ENCODE measurements around the gene NAT8. TPM values are rescaled to one million over a fixed set of nuclear protein-coding genes. Genes with fewer than 3 reads are reported as not detected.

The NAT8 gene
- total and polyA plus RNA-seq, 2 of the 13 experiments (the other 11 are each of a cell fraction or from before 2014, with no cell fraction given): 1.9 to 12.9 TPM

DNA sequence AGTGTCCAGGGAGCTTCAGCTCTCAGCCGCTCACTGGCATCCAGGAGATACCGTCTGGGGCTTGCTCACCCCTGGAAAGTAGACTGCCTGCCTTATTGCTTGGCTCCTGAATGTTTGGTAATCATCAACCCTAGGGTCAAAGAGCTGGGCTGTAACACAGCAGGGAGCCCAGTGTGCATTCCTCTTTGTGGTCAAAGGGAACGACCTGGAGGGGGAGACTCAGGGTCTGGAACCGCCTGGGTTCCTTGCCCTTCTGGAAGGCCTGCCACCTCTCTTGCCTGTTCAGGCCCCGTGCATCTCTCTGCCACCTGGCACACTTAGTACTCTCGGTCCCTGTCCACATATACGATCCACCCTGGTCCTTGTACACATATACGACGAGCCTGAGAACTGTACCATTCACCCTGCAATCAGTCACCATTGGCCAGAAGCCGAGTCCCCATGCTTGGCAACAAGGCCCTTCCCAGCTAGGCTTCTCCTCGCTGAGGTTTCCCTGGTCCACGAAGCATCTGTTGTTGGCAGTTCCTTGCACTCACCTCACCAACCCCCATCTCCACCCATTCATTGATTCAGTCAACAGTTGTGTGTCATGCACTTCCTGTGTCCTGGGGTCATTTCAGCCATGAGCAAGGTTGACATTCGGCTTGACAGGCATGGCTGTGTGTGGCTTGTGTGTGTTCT lies at the start of gene NAT8 (continued):
- TF ChIP-seq ZNF207 (IDR thresholded peaks at IDR 0.05; ENCODE audit: borderline replicate concordance): no peak
- TF ChIP-seq HOXA5 (CRISPR knock-in tag; IDR thresholded peaks at IDR 0.05): no peak
- peak; percentile 49; the same call in 1 of the 2 replicates for TF ChIP-seq EED (CRISPR knock-in tag; IDR thresholded peaks at IDR 0.05)
- no peak; the same call in 1 of the 2 replicates for TF ChIP-seq DMAP1 (CRISPR knock-in tag; IDR thresholded peaks at IDR 0.05)
- no peak for TF ChIP-seq ZNF101 (CRISPR knock-in tag; IDR thresholded peaks at IDR 0.05; ENCODE audit: borderline replicate concordance, low read depth)
- TF ChIP-seq RARA (CRISPR knock-in tag; IDR thresholded peaks at IDR 0.05): peak; percentile 98
- TF ChIP-seq SMARCE1 (IDR thresholded peaks at IDR 0.05; ENCODE audit: borderline replicate concordance): no peak
- peak; percentile 54; the same call in 1 of the 2 replicates for TF ChIP-seq HIVEP1 (CRISPR knock-in tag; IDR thresholded peaks at IDR 0.05)
- peak; percentile 51 for TF ChIP-seq IRF2 (CRISPR knock-in tag; IDR thresholded peaks at IDR 0.05)
- no peak for TF ChIP-seq ZNF354B (CRISPR knock-in tag; IDR thresholded peaks at IDR 0.05)
- TF ChIP-seq HMG20A (CRISPR knock-in tag; IDR thresholded peaks at IDR 0.05; ENCODE audit: borderline replicate concordance): peak; percentile 47; the same call in 1 of the 2 replicates
- peak; percentile 83 for TF ChIP-seq MIXL1 (CRISPR knock-in tag; IDR thresholded peaks at IDR 0.05)
- TF ChIP-seq MXD4 (CRISPR knock-in tag; IDR thresholded peaks at IDR 0.05): peak; percentile 46; the same call in 1 of the 2 replicates
- TF ChIP-seq KAT2B (IDR thresholded peaks at IDR 0.05; ENCODE audit: borderline replicate concordance, low read depth, low read length): peak; percentile 23; the same call in 1 of the 2 replicates
- peak in 1 of 2 experiments; percentile 74; a peak in 2 of 4 replicates for TF ChIP-seq EP300 (IDR thresholded peaks at IDR 0.05; ENCODE audit: low read depth in 2 of 2, low read length in 2 of 2)
- peak; percentile 69; the same call in 1 of the 2 replicates for TF ChIP-seq EP300 (CRISPR knock-in tag; IDR thresholded peaks at IDR 0.05; ENCODE audit: borderline replicate concordance)
- no peak for TF ChIP-seq ZNF883 (CRISPR knock-in tag; IDR thresholded peaks at IDR 0.05; ENCODE audit: not compliant biosample characterization)
- TF ChIP-seq RXRB (CRISPR knock-in tag; IDR thresholded peaks at IDR 0.05; ENCODE audit: borderline replicate concordance): peak; percentile 95
- TF ChIP-seq NAIF1 (CRISPR knock-in tag; IDR thresholded peaks at IDR 0.05; ENCODE audit: borderline replicate concordance): no peak
- TF ChIP-seq PHF20 (CRISPR knock-in tag; IDR thresholded peaks at IDR 0.05): peak; percentile 50; the same call in 1 of the 2 replicates
- TF ChIP-seq WIZ (CRISPR knock-in tag; IDR thresholded peaks at IDR 0.05): 0 out of 2 replicates have a peak, but pooled peaks have one; percentile 75
- peak; percentile 76; the same call in 1 of the 2 replicates for TF ChIP-seq ZNF281 (CRISPR knock-in tag; IDR thresholded peaks at IDR 0.05; ENCODE audit: borderline replicate concordance)
- no peak for TF ChIP-seq SUZ12 (IDR thresholded peaks at IDR 0.05; ENCODE audit: low read depth, low read length)
- peak; percentile 80; the same call in 1 of the 2 replicates for TF ChIP-seq ZBTB43 (CRISPR knock-in tag; conservative IDR thresholded peaks at IDR 0.05)
- TF ChIP-seq FUBP1 (CRISPR knock-in tag; IDR thresholded peaks at IDR 0.05; ENCODE audit: borderline replicate concordance): no peak
- 0 out of 2 replicates have a peak, but pooled peaks have one; percentile 38 for TF ChIP-seq RELA (CRISPR knock-in tag; IDR thresholded peaks at IDR 0.05)
